HG02840 (cell line): Measurements from ENCODE around the gene ROR1.
"Not testable (repeated sequence)": the region's sequence is repeated elsewhere in the genome, so short reads cannot be mapped to it uniquely, and the experiment has no call there.

Experiments
- ATAC-seq: cut with Tn5 transposase; IDR thresholded peaks from one replicate; pipeline ENCODE4 v1.9.1; 2021; ENCODE audit warnings: mild to moderate bottlenecking, moderate library complexity, moderate number of reproducible peaks; ENCODE audit not compliant: unreplicated experiment, low FRiP score

ROR1 gene

DNA sequence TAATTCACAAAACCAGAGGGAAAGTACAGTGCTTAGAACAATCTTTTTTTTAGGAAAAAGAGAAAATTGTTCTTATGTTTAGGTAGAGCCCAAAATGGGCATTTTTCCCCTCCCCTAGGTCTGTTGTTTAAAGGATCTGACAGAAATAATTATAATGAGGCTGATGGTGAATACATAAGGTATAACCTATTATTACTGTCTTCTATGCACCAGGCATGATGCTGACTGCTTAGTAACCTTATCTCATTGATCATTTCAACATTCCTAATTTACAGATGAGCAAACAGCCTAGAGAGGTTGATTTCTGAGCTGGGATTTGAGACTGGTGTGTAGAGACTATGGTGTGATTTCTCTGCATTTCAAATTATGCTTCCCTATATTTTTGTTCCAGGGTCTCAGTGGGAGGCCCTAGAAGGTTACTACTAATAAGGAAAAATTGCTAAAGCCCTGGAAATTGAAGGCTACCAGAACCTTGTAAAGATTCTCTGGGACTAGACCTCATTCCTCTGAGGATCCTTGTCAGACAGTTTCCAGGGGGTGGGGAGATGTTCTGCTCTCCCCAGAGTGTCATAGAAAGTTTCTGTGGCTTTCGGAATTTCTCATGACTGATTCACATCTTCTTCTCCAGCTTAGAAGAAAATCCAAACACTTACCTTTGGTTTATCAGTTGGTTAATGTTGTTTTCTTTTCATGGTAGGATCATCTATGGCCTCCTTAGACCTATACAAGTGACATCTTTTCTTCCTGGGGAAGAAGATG is 44.9 kb downstream of the ROR1 start:
- no peak for ATAC-seq

DNA sequence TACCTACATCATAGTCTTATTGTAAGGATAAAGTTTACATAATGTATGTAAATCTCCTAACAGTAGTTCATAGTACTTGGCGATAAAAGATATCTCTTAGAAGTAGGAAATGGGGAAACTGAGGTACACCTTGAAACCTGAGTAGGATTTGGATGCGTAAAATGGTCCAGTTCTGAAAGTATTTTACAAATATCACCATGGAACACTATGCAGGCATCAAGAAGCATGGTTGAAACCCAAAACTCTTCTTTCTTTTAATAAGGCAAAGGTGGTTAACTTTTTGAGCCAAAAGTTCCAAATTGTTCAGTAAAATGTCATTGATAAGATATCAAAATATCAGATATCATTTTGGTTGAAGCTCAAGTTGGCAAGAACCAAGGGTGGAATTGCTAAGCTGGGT is 46.0 kb downstream of the ROR1 start:
- ATAC-seq: no peak

DNA sequence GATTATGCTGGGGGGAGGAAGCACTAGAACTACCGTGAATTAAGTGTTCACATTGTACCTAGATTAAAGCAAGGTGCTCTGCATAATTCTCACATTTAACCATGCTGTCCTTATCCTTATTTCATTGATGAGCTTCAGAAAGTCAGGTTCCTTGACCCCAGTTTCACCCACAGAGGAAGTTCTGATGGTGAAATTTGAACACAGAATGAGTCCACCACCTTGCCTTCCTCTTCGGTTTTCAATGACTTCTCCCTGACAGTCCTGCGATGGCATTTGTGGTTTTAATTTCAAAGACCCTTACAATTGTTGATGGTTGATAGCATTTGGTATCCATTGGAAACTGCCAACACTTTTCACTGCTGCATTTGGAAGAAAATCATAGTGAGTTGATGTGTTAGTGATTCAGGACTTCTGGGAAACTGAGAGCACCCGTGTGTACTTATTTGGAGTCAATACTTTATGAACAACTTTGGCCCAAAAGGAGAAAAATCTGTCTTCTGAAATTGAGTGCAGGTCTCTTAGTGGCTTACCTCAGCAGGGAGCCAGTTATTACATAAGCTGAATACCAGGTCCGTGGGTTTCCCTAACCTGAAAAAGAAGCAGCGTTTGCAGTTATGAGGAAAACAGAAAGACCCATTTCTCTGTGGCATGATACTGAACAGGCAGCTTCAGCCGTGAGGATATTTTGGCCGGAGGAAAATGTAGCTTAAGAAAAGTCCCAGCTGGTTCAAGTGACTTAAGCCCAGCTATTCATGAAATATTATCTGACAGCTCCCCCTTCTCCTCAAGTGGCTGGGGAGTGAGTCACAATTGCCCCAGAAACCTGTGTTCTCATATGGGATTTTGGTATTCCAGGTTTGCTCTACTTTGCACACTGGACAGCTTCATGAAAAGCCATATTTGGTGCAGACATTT is 47.5 kb downstream of the ROR1 start:
- no peak for ATAC-seq

DNA sequence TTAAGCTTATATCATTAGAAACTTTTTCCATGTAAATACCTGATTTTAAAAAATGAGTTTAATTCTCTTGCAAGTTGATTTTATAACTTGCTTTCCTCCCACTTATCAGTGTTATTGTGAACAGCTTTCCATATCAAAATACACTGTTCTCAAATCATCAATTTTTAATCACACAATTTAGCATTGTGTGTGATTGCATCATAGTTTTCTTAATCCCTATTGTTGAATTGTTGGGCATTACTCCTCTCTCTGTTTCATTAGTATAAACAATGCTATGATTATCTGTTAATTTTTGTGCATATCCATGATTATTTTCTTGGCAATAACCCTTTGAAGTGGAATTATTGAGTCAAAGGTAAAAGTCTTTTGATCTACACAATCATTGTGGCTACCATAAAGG is 48.7 kb downstream of the ROR1 start:
- ATAC-seq: no peak

DNA sequence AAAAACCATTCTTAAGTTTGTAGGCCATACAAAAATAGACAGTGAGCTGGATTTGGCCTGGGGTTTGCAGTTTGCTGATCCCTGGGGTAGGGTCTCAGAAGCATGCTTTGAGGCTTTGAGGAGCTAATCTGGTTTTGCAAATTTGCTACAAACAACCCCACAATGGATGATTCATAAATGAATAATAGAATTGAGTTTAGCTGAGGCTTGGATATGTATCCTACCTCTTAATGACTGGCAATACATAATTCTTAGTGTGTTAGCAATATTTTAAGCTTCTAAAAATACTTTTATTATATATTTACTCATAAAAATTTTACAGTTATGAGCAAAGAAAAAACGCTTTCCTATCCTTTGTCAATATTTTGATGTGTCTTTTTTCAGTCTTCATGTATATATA is 50.6 kb downstream of the ROR1 start:
- ATAC-seq: no peak

DNA sequence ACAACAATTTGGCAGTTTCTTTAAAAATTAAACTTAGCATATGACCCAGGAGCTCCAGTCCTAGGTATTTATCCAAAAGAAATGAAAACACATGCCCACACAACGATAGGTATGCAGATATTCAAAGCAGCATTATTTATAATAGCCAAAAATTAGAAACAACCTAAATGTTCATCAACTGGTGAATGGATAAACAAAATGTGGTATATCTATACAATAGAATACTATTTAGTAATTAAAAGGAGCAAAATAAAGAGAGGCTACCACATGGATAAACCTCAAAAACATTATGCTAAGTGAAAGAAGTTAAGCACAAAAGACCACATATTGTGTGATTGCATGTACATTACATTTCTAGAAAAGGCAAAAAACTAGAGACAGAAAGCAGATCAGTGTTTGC is 51.3 kb downstream of the ROR1 start:
- no peak for ATAC-seq

DNA sequence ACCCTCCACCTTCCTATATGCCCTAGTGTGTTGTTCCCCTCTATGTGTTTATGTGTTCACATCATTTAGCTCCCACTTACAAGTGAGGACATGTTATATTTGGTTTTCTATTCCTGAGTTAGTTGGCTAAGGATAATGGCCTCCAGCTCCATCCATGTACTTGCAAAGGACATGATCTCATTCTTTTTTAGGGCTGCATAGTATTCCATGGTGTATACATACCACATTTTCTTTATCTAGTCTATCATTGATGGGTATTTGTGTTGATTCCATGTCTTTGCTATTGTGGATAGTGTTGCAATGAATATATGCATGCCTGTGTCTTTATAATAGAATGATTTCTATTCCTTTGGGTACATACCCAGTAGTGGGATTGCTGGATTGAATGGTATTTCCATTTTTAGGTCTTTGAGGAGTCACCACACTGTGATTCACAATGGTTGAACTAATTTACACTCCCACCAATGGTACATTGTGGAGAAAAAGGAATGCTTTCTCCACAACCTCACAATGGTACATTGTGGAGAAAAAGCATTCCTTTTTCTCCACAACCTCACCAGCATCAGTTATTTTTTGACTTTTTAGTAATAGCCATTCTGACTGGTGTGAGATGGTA is 52.5 kb downstream of the ROR1 start:
- ATAC-seq: not testable (repeated sequence)

DNA sequence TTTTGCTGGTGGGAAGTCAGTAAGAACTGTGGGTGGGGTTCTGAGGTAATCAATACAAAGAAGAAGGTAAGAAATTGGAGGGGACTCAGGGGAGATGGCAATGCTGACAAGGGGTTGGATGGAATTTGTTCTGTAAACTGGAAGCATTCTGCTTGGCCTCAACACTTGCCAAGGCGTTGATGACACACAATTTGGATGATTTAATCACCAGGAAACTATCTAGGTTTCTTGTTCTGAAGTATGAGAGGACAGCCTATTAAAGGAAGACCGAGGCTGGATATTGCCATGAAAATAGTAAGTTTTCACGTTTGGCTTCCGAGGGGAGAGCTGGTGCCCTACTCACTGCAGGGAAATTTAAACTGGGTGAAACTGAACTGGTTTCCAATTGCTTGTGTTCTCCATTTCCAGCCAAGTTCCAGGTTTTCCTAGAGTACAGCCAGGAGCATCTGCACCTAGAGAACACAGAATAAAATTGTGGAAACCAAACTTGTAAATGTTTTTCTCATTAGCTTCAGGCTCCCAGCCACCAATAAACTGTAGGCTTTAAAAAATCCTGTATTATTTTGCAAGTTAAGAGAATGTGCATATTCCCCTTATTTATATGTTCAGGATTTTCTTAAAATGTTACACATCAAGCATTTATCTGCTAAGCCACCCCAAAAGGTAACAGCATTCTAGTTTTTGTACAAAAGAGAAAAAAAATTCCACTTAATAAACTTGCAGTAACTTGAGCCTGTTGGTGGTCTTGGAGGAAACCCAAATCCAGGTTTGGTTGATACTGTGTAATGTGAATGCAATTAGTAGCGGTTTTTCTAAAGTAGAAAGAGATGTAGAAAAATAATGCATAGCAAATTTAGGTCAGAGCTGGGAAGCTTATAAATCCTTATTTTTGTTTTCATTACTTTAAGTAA is 53.8 kb downstream of the ROR1 start:
- ATAC-seq: no peak

DNA sequence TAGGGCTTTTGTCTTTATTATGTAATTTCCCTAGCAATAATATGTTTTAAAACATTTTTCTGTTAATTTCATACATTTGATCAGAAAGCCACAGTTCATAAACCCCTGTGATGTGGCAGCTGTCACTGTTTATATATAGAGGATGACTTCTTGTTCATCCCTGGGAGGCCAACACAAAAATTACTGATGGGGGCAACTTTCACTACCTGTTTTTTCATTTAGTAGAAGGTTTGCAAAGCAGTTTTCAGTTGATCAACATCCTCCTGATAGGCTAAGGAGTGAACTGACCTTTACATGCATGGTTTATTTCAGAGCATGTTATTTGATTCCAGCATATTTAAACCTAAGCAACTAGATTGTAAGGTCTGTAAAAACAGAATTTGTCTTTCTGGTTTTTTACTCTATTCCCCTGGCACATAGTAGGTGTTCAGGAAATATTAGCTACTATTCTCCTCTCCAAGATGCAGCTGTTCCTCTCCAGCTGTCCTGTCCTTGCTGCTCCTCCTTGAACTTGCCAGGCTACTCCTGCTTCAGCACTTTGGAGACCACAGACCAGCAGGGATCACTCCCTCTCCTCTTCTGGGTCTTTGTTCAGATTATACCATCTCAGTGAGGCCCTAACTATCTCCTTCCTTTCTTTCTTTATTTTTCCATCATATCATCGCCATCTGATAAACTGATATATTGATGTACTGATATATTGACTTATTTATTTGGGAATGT is 54.7 kb downstream of the ROR1 start:
- no peak for ATAC-seq

DNA sequence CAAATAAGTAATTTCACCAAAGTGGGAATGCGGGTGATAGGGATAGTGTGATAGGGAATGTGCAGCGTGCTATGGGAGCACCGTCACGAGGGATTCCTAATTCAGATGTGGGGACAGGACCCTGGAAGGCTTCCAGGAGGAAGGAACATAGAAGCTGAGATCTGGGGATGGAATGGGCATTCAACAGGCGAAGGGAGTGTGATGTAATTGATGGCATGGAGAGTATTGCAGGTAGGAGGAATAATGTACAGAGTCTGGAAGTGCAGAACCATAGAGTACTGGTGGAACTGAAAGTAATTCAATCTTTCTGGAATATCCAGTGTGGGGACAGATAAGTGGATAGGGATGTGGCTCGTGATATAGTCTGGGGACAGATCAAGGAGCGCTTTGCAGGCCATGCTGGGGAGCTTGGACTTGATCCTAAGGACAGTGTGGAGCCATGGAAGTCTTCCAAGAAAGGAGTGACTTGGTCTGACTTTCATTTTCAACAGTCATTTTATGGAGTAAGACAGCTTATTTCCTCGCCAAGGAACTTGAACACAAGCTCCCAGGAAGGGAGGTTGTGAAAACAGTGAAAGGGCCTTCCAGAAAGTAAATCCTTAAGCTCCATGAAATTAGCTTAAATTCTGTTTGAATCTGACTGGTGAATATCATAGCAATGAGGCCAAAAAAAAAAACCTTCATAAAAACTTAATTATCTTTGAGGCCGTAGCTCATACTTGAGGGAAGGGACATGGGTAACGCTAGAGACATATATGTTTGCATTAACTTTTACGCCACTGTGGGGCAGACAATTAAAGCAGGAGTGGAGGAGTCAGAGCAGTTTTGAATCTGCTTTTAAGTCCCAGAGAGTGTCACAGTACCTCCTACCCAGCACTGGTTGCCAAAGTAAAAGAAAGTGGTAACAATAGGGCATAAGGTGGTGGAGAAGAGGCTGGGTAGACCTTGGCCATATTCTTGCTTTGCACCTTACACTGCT is 55.8 kb downstream of the ROR1 start:
- no peak for ATAC-seq

DNA sequence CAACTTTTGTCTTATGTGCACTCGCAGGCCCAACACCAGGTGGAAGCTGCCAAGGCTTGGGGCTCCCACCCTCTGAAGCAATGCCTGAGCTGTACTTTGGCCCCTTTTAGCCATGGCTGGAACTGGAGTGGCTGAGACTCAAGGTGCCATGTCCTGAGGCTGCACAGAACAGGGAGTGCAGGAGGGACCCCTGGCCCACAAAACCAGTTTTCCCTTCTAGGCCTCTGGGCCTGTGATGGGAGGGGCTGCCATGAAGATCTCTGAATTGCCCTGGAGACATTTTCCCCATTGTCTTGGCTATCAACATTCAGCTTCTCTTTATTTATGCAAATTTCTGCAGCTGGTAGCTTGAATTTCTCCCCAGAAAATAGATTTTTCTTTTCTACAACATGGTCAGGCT is 57.6 kb downstream of the ROR1 start:
- ATAC-seq: no peak

DNA sequence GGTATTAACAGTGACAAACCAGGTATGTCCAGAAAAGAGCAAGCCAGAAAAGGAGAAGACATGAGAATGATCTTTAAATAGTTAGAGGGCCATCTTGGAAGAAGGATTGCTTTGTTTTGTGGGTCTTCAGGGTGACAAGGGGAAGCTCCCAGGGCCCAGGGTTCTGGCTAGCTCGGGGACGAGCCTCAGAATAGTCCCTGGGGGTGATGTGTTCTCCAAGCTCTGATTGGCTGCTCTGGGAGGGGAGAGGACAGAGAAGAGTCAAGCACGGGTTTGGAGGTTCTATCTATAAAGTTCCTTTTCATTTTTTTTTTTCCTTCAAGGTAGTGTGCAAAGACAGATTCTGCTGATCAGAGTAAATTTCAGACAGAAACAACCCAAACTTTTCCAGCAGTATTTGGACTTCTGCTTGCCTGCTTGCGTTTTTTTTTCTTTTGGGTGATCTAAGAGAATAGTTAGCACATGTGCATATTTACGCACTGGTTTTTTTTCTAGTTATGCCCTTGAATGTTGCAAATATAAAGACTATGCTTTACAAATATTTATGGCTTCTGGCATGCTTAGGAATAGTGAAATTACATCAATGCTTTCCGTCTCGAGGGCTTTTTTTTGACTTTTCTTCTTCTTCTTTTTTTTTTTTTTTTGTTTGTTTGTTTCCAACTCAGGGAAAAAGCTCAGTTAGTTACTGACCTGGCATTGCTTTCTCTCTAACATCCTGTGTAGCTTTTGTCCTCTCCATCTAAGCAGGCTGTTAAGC is 59.7 kb downstream of the ROR1 start:
- ATAC-seq: no peak

DNA sequence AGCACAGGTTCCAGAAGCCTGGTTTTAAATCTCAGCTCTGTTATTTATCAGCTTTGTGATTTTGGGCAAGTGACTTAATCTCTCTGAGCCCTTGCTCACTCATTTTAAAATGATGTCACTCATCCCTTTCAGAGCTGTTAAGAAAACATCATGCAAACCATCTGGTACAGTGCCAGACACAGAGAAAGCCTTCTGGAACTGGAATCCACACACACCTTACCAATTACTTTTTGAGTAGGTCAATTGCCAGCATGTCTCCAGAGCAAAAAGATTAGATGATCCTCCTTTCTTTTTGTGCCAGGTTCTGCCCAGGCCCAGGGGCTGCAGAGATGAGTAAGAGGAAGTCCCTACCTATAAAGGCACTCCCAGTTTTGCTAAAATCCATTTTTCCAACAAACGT is 61.3 kb downstream of the ROR1 start:
- no peak for ATAC-seq

DNA sequence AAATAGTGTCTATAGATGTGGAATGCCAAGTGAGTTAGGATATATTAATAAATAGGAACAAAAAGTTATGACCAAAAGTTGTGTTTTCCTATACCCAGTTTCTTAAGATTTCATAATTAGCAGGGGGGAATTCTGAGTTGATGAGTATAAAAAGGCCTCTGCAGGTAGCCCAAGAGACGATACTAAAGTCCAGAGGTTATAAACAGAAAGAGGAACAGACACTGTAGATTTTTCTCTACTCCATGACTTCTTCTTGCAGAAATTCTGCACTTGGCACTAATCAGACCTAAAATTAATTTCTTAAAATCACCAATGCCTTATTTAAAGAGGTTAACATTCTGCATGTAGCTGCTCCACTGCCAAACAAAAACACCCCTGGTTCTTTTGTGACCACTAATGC is 62.6 kb downstream of the ROR1 start:
- ATAC-seq: no peak

DNA sequence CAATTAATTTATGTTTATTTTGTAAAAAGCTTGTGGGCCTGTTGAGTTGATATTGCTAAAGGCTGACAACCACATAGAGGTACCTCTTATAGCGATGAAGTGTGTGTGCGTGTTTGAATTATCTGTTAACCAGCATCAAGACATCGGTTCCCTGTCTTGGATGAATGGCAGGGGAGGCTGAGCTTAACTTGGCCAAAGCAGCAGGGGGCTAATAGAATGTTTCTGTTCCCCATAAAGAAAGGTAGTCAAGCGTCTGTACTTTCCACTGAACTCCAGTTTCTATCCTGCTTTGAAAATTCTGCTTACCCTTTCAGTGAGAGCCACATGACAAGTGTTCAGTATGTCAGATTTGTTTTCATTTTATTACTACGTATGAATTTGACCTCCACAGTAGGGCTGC is 63.0 kb downstream of the ROR1 start:
- no peak for ATAC-seq

DNA sequence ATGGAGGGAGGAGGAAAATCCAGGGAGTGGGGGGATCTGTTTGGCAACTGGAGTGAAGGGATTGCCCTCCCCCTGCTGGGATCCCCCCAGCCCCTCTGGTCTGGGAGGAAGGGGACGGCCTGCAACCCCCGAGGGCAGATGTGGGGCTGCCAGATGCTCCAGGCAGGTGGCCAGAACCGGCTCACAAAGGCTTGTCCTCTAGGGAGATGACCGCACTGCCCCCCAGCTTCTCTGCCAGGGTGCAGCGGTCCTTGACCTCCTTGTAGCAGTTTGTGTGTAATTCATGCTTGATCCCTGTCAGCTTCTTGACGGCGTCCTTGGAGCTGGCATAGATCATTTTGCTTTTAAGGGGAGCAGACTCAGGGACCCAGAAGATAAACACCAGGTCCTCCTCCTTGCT is 69.2 kb downstream of the ROR1 start:
- no peak for ATAC-seq

DNA sequence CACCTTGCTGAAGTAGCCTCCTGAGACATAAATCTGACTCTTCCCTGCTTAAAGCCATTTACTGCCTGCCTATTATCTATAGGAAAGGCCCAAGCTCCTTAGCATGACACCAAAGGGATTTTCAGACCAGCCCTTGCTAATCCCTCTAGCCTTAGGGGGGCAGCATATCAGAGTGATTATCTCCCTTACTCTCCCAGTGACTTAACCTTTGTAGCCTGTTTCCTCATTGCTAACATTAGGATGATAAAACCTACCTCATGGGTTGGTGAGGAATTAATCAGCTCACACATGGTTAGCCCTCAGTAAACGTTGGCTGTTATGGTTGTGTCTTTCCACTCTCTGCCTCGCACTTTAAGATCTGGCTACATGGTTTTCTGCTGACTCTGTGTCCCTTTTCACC is 70.1 kb downstream of the ROR1 start:
- ATAC-seq: no peak

DNA sequence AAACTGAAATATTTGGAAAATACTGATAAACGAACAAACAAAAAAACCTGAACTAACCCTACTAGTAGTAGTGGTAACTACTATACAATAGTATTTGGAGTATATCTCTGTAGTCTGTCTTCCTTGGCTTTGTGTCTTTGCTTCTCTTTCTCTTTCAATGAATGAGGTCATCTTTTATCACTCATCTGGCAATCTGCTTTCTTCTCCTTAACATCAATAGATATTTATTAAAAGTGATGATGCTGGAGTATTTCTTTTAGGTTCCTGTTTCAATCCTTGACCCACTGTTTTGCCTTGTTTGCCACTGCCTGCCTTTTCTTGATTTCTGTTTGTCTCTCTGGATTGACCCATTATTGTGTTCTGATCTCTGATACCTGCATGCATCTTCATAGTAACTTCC is 71.5 kb downstream of the ROR1 start:
- ATAC-seq: no peak
